GM19467 (cell line): ENCODE results near the gene CGGBP1.
"Not testable (repeated sequence)": the region's sequence is repeated elsewhere in the genome, so short reads cannot be mapped to it uniquely, and the experiment has no call there.

ENCODE experiments used
- ATAC-seq: cut with Tn5 transposase; IDR thresholded peaks from one replicate; pipeline ENCODE4 v1.9.1; 2021; ENCODE audit warnings: mild to moderate bottlenecking, moderate library complexity; ENCODE audit not compliant: unreplicated experiment

CGGBP1 gene

GRCh38 chr3:88034491-88035275, 24.1 kb downstream of the CGGBP1 start:
- ATAC-seq: no peak

GRCh38 chr3:88033808-88034207, 25.0 kb downstream of the CGGBP1 start:
- ATAC-seq: no peak

- ATAC-seq: no peak
Measured at GRCh38 chr3:88033079-88033478, 25.7 kb downstream of the CGGBP1 start.

- ATAC-seq: no peak
Measured at GRCh38 chr3:88032245-88032644, 26.6 kb downstream of the CGGBP1 start.

- ATAC-seq: peak; percentile 91
Measured at GRCh38 chr3:88031642-88032077, 27.1 kb downstream of the CGGBP1 start.

GRCh38 chr3:88030210-88030609, 28.6 kb downstream of the CGGBP1 start:
- no peak for ATAC-seq

GRCh38 chr3:88028876-88029275, 29.9 kb downstream of the CGGBP1 start:
- no peak for ATAC-seq

- no peak for ATAC-seq
Measured at GRCh38 chr3:88025001-88025552, 33.7 kb downstream of the CGGBP1 start.

GRCh38 chr3:88019024-88019423, 39.8 kb downstream of the CGGBP1 start:
- peak; percentile 92 for ATAC-seq

- not testable (repeated sequence) for ATAC-seq
Measured at GRCh38 chr3:88015656-88016055, 43.1 kb downstream of the CGGBP1 start.

GRCh38 chr3:88013592-88013991, 45.2 kb downstream of the CGGBP1 start:
- ATAC-seq: no peak

- ATAC-seq: no peak
Measured at GRCh38 chr3:88010810-88011209, 48.0 kb downstream of the CGGBP1 start.

GRCh38 chr3:88009066-88009465, 49.7 kb downstream of the CGGBP1 start:
- ATAC-seq: no peak

- no peak for ATAC-seq
Measured at GRCh38 chr3:88005066-88005465, 53.7 kb downstream of the CGGBP1 start.

GRCh38 chr3:88003115-88003755, 55.6 kb downstream of the CGGBP1 start:
- ATAC-seq: no peak

GRCh38 chr3:88002448-88002847, 56.4 kb downstream of the CGGBP1 start:
- no peak for ATAC-seq
